Measurements from ENCODE around the gene RFLNA.
"Not testable (repeated sequence)": the region's sequence is repeated elsewhere in the genome, so short reads cannot be mapped to it uniquely, and the experiment has no call there.

The RFLNA gene

GRCh38 chr12:124299628-124300388, 4.9 kb downstream of the RFLNA start:
- TF ChIP-seq ZFX (IDR thresholded peaks at IDR 0.05) (no peak), CTCF (conservative IDR thresholded peaks at IDR 0.05) (no peak)
- no peak overlapping the region for H3K27ac ChIP-seq

- not testable (repeated sequence) for H3K27ac ChIP-seq
Measured at GRCh38 chr12:124300657-124301056, 5.8 kb downstream of the RFLNA start.

- TF ChIP-seq ZFX (IDR thresholded peaks at IDR 0.05), result no peak
- no peak for TF ChIP-seq CTCF (conservative IDR thresholded peaks at IDR 0.05)
- no peak overlapping the region for H3K27ac ChIP-seq
Measured at GRCh38 chr12:124301084-124301654, 6.3 kb downstream of the RFLNA start.

GRCh38 chr12:124302241-124302806, 7.4 kb downstream of the RFLNA start:
- TF ChIP-seq CTCF (conservative IDR thresholded peaks at IDR 0.05) (no peak), ZFX (IDR thresholded peaks at IDR 0.05) (no peak)
- no peak overlapping the region for H3K27ac ChIP-seq

- TF ChIP-seq ZFX (IDR thresholded peaks at IDR 0.05), result no peak
- TF ChIP-seq CTCF (conservative IDR thresholded peaks at IDR 0.05), result no peak
- H3K27ac ChIP-seq, result no peak overlapping the region
Measured at GRCh38 chr12:124302807-124303578, 8.1 kb downstream of the RFLNA start.

- H3K27ac ChIP-seq, result no peak overlapping the region
- TF ChIP-seq ZFX (IDR thresholded peaks at IDR 0.05), result no peak
- no peak for TF ChIP-seq CTCF (conservative IDR thresholded peaks at IDR 0.05)
Measured at GRCh38 chr12:124303579-124304313, 8.9 kb downstream of the RFLNA start.

GRCh38 chr12:124304314-124304790, 9.5 kb downstream of the RFLNA start:
- TF ChIP-seq ZFX (IDR thresholded peaks at IDR 0.05) (no peak), CTCF (conservative IDR thresholded peaks at IDR 0.05) (no peak)
- no peak overlapping the region for H3K27ac ChIP-seq
